T-cell (primary cell): Measurements from ENCODE around the gene ATP5F1D. TPM values are rescaled to one million over a fixed set of nuclear protein-coding genes. Genes with fewer than 3 reads are reported as not detected.
A peak's percentile ranks its signal among the peaks of the same experiment; 100 is the strongest.

ENCODE experiments used
- ATAC-seq, 4 experiments: fragments of 200-7000 bp in 3 of 4; fragments of 150-1000 bp in 1 of 4; cut with Tn5 transposase; replicated peaks in 1 of 4; 1 replicate in 3 of 4; 2 replicates in 1 of 4; pipeline ENCODE4 v1.10.0; 2021; ENCODE audit warnings: moderate library complexity in 3 of 4, mild to moderate bottlenecking in 2 of 4, moderate number of reproducible peaks in 1 of 4
- CTCF ChIA-PET, 2 donors: fragments of 300-600 bp; sonication (Branson Sonifier 250); formaldehyde crosslinking; loops; one replicate each; lab custom pipeline; 2022; ENCODE audit warnings: antibody characterized with exemption in 2 of 2; lab: Charles Lee
- POLR2A ChIA-PET, 2 donors: fragments of 300-600 bp; sonication (Branson Sonifier 250); formaldehyde crosslinking; loops; one replicate each; lab custom pipeline; 2022; ENCODE audit warnings: antibody characterized with exemption in 2 of 2; lab: Charles Lee
- DNase-seq, 35 experiments: peaks; one replicate each; pipeline versions ENCODE4 v3.0.0 to v3.0.0-alpha.2; 2013 to 2023
- H3K27ac ChIP-seq: one replicate; pipeline ENCODE4 v1.5.1; 2013; ENCODE audit warnings: low read length
- H3K27me3 ChIP-seq, 2 experiments: replicated peaks in 1 of 2; 1 replicate in 1 of 2; 2 replicates in 1 of 2; pipeline versions ENCODE4 v1.6.1 to v1.7.0; 2013; ENCODE audit warnings: low read length in 1 of 2, mixed read lengths in 1 of 2; ENCODE audit not compliant: control insufficient read depth in 2 of 2, insufficient read depth in 2 of 2; ENCODE audit errors: extremely low read depth in 1 of 2
- H3K36me3 ChIP-seq, 2 donors: 1 replicate in 1 of 2; 2 replicates in 1 of 2; pipeline versions ENCODE4 v1.6.1 to v1.7.0; 2013; ENCODE audit warnings: low read length in 1 of 2; ENCODE audit not compliant: control insufficient read depth in 2 of 2, insufficient read depth in 1 of 2; ENCODE audit errors: extremely low read depth in 1 of 2
- H3K4me1 ChIP-seq, 2 experiments: 1 replicate in 1 of 2; 2 replicates in 1 of 2; pipeline versions ENCODE4 v1.6.1 to v1.7.0; 2013; ENCODE audit warnings: low read length in 2 of 2, mixed read lengths in 1 of 2; ENCODE audit not compliant: insufficient read depth in 2 of 2, control insufficient read depth in 1 of 2; ENCODE audit errors: extremely low read depth in 1 of 2
- H3K4me3 ChIP-seq, 2 donors: 1 replicate in 1 of 2; 2 replicates in 1 of 2; pipeline versions ENCODE4 v1.5.1 to v1.7.0; 2013; ENCODE audit warnings: mild to moderate bottlenecking in 2 of 2, low read length in 1 of 2, moderate library complexity in 1 of 2; ENCODE audit not compliant: control insufficient read depth in 1 of 2; ENCODE audit errors: extremely low read depth in 1 of 2
- H3K9me3 ChIP-seq: 2 replicates; pipeline ENCODE4 v1.7.0; 2013
- H3K27ac Mint-ChIP-seq, 2 donors: one replicate each; pipeline ENCODE4 v1.8.0; 2020 to 2021; ENCODE audit warnings: mild to moderate bottlenecking in 2 of 2, mixed read lengths in 2 of 2
- H3K27me3 Mint-ChIP-seq, 2 donors: one replicate each; pipeline ENCODE4 v1.8.0; 2021 to 2022; ENCODE audit warnings: mixed read lengths in 2 of 2
- H3K36me3 Mint-ChIP-seq: one replicate; pipeline ENCODE4 v1.8.0; 2021; ENCODE audit warnings: mixed read lengths
- H3K4me1 Mint-ChIP-seq, 3 donors: one replicate each; pipeline ENCODE4 v1.8.0; 2020 to 2022; ENCODE audit warnings: mixed read lengths in 3 of 3, mild to moderate bottlenecking in 1 of 3
- H3K4me3 Mint-ChIP-seq, 3 donors: one replicate each; pipeline ENCODE4 v1.8.0; 2020 to 2022; ENCODE audit warnings: mild to moderate bottlenecking in 3 of 3, mixed read lengths in 3 of 3, moderate library complexity in 3 of 3
- H3K9me3 Mint-ChIP-seq, 3 donors: one replicate each; pipeline ENCODE4 v1.8.0; 2020 to 2022; ENCODE audit warnings: mixed read lengths in 3 of 3
- WGBS: methylation state at CpG from one replicate; pipeline ENCODE4 v1.1.5; 2013; ENCODE audit warnings: missing lambda C conversion rate; ENCODE audit not compliant: insufficient coverage; 5-methylcytosine and 5-hydroxymethylcytosine counted together
- total RNA-seq, 35 experiments: library from RNA in 6 of 35; stranded (reverse) in 6 of 35; fragments of 120-200 nt in 1 of 35; gene quantifications; one replicate each; pipeline versions ENCODE4 v1.2.1 to v1.2.4 and lab custom pipeline; 2013 to 2026

ATP5F1D gene
- total RNA-seq, 5 donors from 2014 or later (not counting 1 experiment from before 2014, with no cell fraction given), result 117 to 233 (median 155) TPM

GRCh38 chr19:1259206-1259875, 17.8 kb downstream of the ATP5F1D start:
- Histone ChIP-seq H3K9me3 (no peaks in the 10 kb centered on the region), H3K4me1 (peaks cover 34 to 87% of the 10 kb centered on the region in 2 experiments), H3K36me3 (peaks cover 12 to 41% of the 10 kb centered on the region in 2 donors), H3K27me3 (no peaks in the 10 kb centered on the region), H3K4me3 (peak overlapping the region; percentile 54 to 63), H3K27ac (peak overlapping the region; percentile 99)
- H3K27me3 Mint-ChIP-seq, result no peaks in the 10 kb centered on the region
- CTCF ChIA-PET, result interaction anchor here in 1 of 2 donors (1.0 to 2.0 kb wide), 3 partner anchors 7 to 15 kb away, joined by 3 to 5 read pairs (median 5); partner anchors contain the start of gene CIRBP
- H3K36me3 Mint-ChIP-seq, result peaks cover 12% of the 10 kb centered on the region
- peak overlapping the region; percentile 83 to 87 (median 84) for H3K4me3 Mint-ChIP-seq
- peak in 31 of 35 experiments; percentile 45 to 80 (median 66) for DNase-seq
- 8% methylated on average over 12 of the region's 17 CpGs for WGBS
- peak; percentile 28 to 54 (median 44) for ATAC-seq
- H3K4me1 Mint-ChIP-seq, result peaks cover 53 to 67% (median 55%) of the 10 kb centered on the region in 3 donors
- H3K27ac Mint-ChIP-seq, result peak overlapping the region; percentile 98
- H3K9me3 Mint-ChIP-seq, result no peaks in the 10 kb centered on the region
- POLR2A ChIA-PET, result interaction anchor here in 1 of 2 donors (2.7 kb wide), 1 partner anchor 10 kb away, joined by 24 read pairs; the partner anchor contains the start of gene CIRBP

GRCh38 chr19:1259876-1260748, 18.6 kb downstream of the ATP5F1D start:
- CTCF ChIA-PET, result interaction anchor here in 1 of 2 donors (2.0 to 2.2 kb wide), 2 partner anchors 16 kb away, joined by 5 to 12 read pairs; no protein-coding TSS in a partner anchor
- Histone ChIP-seq H3K27ac (peak overlapping the region; percentile 99), H3K27me3 (no peaks in the 10 kb centered on the region), H3K9me3 (no peaks in the 10 kb centered on the region), H3K4me1 (peaks cover 33 to 79% of the 10 kb centered on the region in 2 experiments), H3K36me3 (peaks cover 7 to 33% of the 10 kb centered on the region in 2 donors), H3K4me3 (peak overlapping the region; percentile 44 to 54)
- ATAC-seq (peak; percentile 8 to 15 (median 11)), DNase-seq (peak in 7 of 35 experiments; percentile 31 to 64 (median 51))
- 0% methylated on average over 9 of the region's 33 CpGs for WGBS
- Mint-ChIP-seq H3K4me1 (peaks cover 48 to 64% (median 51%) of the 10 kb centered on the region in 3 donors), H3K27ac (peak overlapping the region; percentile 98), H3K27me3 (no peaks in the 10 kb centered on the region), H3K9me3 (no peaks in the 10 kb centered on the region), H3K4me3 (peak overlapping the region; percentile 83 to 87 (median 84)), H3K36me3 (peaks cover 5% of the 10 kb centered on the region)
- POLR2A ChIA-PET, result interaction anchor here in 1 of 2 donors (2.7 kb wide), 1 partner anchor 9 kb away, joined by 24 read pairs; the partner anchor contains the start of gene CIRBP

- no peaks in the 10 kb centered on the region for H3K27me3 ChIP-seq
- H3K4me1 ChIP-seq, result peaks cover 34 to 74% of the 10 kb centered on the region in 2 experiments
- H3K4me1 Mint-ChIP-seq, result peaks cover 52 to 69% (median 52%) of the 10 kb centered on the region in 3 donors
- H3K27me3 Mint-ChIP-seq, result no peaks in the 10 kb centered on the region
- ATAC-seq, result peak; percentile 82 to 89 (median 87)
- no peaks in the 10 kb centered on the region for H3K9me3 ChIP-seq
- peak overlapping the region; percentile 93 to 94 for H3K27ac Mint-ChIP-seq
- H3K4me3 ChIP-seq, result peak overlapping the region; percentile 74 to 91
- H3K4me3 Mint-ChIP-seq, result peak overlapping the region; percentile 79 to 87 (median 83)
- peaks cover 5% of the 10 kb centered on the region for H3K36me3 Mint-ChIP-seq
- CTCF ChIA-PET, result interaction anchor here in 1 of 2 donors (2.2 kb wide), 1 partner anchor 17 kb away, joined by 12 read pairs; no protein-coding TSS in a partner anchor
- POLR2A ChIA-PET, result interaction anchor here in 1 of 2 donors (2.7 kb wide), 1 partner anchor 8 kb away, joined by 24 read pairs; the partner anchor contains the start of gene CIRBP
- H3K36me3 ChIP-seq, result peaks cover 6 to 25% of the 10 kb centered on the region in 2 donors
- no peaks in the 10 kb centered on the region for H3K9me3 Mint-ChIP-seq
- H3K27ac ChIP-seq, result peak overlapping the region; percentile 99
- DNase-seq, result peak; percentile 90 to 99 (median 96)
- under 1% methylated on average over 71 of the region's 83 CpGs for WGBS
Observed at GRCh38 chr19:1260749-1261537, 19.4 kb downstream of the ATP5F1D start.

- Mint-ChIP-seq H3K9me3 (no peaks in the 10 kb centered on the region), H3K36me3 (peaks cover 5% of the 10 kb centered on the region), H3K27ac (peak overlapping the region; percentile 93 to 94), H3K4me1 (peaks cover 52 to 68% (median 54%) of the 10 kb centered on the region in 3 donors), H3K4me3 (peak overlapping the region; percentile 79 to 87 (median 83)), H3K27me3 (no peaks in the 10 kb centered on the region)
- Histone ChIP-seq H3K36me3 (peaks cover 6 to 21% of the 10 kb centered on the region in 2 donors), H3K27me3 (no peaks in the 10 kb centered on the region), H3K4me3 (peak overlapping the region; percentile 74 to 91), H3K27ac (peak overlapping the region; percentile 99), H3K9me3 (no peaks in the 10 kb centered on the region), H3K4me1 (peaks cover 34 to 74% of the 10 kb centered on the region in 2 experiments)
- DNase-seq (no peak), ATAC-seq (no peak)
- WGBS, result 4% methylated on average over 14 of the region's 14 CpGs
- ChIA-PET POLR2A (no interaction called here), CTCF (interaction anchor here in 1 of 2 donors (2.2 kb wide), 1 partner anchor 17 kb away, joined by 12 read pairs; no protein-coding TSS in a partner anchor)
Observed at GRCh38 chr19:1261538-1261797, 19.9 kb downstream of the ATP5F1D start.

- CTCF ChIA-PET, result interaction anchor here in 1 of 2 donors (0.6 to 2.2 kb wide), 2 partner anchors 18 to 21 kb away, joined by 3 to 12 read pairs; no protein-coding TSS in a partner anchor
- DNase-seq (peak in 13 of 35 experiments; percentile 17 to 78 (median 46)), ATAC-seq (no peak)
- H3K4me3 ChIP-seq, result peak overlapping the region; percentile 74 to 91
- H3K4me3 Mint-ChIP-seq, result peak overlapping the region; percentile 79 to 94 (median 83)
- peaks cover 34 to 73% of the 10 kb centered on the region in 2 experiments for H3K4me1 ChIP-seq
- peak overlapping the region; percentile 93 to 94 for H3K27ac Mint-ChIP-seq
- 32% methylated on average over 17 of the region's 28 CpGs for WGBS
- POLR2A ChIA-PET, result no interaction called here
- peaks cover 5% of the 10 kb centered on the region for H3K36me3 Mint-ChIP-seq
- peak overlapping the region; percentile 99 for H3K27ac ChIP-seq
- no peaks in the 10 kb centered on the region for H3K9me3 ChIP-seq
- H3K27me3 Mint-ChIP-seq, result no peaks in the 10 kb centered on the region
- no peaks in the 10 kb centered on the region for H3K27me3 ChIP-seq
- H3K4me1 Mint-ChIP-seq, result peaks cover 53 to 66% (median 55%) of the 10 kb centered on the region in 3 donors
- H3K36me3 ChIP-seq, result peaks cover 6 to 15% of the 10 kb centered on the region in 2 donors
- no peaks in the 10 kb centered on the region for H3K9me3 Mint-ChIP-seq
Observed at GRCh38 chr19:1261798-1262622, 20.5 kb downstream of the ATP5F1D start.
